ENCODE results near the gene SEC23A.
"Not testable (repeated sequence)": the region's sequence is repeated elsewhere in the genome, so short reads cannot be mapped to it uniquely, and the experiment has no call there.

Gene SEC23A

DNA sequence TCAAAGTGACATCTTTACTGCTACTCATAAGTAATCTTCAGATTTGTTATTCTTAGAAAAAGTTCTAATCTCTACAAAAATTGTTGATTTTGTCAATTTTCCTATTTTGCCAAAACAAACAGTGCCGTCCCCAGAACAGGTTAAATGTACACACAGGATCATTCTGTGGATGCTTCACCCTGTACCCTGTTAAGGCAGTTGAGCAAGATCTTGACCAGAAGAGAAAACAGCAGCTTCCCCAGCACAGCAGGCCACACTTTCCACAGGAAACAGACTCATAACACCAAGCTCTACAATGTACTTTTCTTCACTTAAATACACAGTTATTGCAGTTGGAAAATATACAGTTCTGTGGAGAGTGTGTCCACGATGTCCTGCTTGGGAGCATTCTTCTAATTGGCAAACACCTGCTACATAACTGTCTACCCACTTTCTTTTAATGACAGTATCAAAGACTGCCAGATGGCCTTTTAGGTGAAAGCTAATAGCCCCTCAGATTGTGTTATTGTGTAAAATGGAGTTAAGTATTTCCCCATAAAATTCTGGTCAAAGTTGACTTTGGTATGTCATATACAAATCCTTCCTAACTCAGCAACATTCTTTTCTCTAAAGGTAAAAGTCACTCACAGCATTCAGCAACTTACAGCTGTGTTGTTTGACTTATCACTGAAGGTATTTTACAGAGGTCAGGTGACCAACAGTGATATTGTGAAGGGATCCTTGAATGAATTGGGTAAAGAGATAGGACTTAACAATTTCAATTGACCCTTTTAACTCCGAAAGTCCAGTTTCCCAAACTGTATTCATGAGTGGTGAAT is 77.0 kb downstream of the SEC23A start:
- no peak for DNase-seq

DNA sequence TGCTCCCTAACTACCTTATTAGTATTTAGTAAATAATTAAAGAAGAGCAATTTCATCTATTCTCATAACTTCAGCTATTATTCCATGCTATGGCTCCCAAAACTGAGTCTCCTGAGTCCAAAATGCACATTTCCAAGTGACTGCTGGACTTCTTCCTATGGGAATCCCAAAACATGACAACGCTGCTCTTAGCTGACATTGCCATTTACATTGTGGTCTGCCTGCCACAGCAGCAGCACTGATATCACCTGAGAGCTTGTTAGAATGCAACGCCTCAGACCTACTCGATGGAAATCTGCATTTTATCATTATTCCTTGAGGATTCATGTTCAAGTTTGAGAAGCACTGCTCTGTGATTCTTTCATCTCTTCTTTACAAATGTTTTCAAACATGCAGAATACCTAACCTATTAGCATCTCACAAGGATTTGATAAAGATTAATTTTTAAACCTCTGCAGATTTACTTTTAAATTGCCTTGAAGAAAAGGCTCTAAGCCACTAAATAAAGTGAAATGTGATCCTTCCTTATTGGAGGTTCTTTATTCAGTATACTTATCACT is 77.7 kb downstream of the SEC23A start:
- DNase-seq: no peak

DNA sequence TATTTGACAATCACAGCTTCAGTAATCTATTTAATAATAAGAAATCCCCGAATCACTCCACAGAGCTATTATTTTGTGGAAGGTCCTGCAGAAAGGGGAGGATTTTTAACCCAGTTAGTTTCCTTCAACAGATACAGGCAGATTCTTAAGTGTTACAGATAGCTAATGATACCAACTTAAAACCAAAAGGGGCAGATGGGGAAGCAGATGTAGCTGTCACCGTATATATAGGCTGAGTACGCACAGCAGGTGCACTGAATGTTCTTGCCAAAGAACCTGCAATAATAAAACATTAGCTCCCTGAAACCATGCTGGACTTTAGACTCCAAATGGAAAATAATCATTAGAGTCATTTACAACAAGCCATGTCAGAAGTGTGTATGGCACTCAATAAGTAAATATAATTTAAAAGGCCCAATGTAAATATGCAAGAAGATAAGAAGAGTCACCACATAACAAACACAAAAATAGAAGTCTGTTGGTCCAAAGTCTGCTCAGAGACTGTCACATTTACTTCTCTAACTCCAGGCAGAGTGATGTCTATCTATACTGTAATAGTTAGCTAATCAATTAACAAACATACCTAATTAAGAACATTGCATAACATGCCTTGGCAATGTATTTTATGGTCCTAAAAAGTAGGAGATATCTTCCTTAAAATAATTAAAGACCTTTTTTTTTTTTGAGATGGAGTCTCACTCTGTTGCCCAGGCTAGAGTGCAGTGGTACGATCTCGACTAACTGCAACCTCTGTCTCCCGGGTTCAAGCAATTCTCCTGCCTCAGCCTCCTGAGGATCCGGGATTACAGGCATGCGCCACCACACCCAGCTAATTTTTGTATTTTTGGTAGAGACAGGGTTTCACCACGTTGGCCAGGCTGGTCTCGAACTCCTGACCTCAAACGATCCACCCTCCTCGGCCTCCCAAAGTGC is 78.8 kb downstream of the SEC23A start:
- DNase-seq: peak; percentile 90

DNA sequence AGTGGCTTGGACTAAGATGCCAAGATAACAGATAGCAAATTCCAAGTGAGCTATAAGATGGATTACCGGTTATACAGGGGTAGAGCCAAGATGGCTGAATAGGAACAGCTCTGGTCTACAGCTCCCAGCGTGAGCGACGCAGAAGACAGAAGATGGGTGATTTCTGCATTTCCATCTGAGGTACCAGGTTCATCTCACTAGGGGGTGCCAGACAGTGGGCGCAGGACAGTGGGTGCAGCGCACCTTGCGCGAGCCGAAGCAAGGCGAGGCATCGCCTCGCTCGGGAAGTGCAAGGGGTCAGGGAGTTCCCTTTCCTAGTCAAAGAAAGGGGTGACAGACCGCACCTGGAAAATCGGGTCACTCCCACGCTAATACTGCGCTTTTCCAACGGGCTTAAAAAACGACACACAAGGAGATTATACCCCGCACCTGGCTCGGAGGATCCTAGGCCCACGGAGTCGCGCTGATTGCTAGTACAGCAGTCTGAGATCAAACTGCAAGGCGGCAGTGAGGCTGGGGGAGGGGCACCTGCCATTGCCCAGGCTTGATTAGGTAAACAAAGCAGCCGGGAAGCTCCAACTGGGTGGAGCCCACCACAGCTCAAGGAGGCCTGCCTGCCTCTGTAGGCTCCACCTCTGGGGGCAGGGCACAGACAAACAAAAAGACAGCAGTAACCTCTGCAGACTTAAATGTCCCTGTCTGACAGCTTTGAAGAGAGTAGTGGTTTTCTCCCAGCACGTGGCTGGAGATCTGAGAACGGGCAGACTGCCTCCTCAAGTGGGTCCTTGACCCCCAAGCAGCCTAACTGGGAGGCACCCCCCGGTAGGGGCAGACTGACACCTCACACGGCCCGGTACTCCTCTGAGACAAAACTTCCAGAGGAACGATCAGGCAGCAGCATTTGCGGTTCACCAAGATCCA is 85.7 kb downstream of the SEC23A start:
- DNase-seq: not testable (repeated sequence)

DNA sequence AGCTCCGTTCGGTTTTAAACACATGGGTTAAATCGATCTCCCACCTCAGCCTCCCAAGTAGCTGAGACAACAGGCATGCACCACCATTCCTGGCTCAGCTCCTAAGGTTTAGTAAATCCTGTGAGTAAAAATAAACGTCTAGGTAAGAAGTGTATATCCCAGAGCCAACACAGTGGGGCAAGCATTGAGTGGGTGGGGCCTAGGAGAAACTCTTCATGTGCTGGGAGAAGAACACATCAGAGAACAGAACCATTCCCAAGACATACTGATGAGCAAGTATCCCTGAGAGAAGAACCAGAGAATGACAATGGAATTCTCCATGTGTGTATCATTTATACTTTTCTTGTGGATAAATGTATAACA is 86.3 kb downstream of the SEC23A start:
- no peak for DNase-seq

DNA sequence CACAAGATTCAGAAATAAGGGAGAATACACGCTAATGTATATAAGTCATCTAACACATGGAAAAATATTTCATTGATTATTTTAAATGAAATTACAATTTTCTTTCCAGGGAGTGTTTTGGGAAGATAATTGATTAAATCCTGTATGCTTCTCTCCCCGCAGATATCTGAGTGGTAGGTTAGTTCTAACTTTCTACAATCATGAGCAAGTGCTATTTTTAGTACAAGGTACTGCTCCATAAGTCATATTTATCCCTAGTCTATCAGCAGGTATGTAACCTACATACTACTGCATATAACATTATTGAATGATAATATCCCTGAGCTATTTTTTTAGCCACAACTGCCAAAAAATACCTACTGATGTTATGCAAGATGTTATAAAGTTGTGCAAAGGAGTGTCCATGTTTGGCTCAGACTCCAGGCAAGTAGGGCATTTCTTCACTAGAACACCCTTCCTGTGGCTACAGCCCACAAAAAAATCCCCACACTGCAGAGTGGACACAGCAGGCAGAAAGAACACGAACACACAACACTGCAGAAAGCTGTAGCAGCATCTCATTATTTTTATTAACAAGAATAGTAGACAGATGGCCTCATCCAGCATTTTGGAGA is 87.0 kb downstream of the SEC23A start:
- DNase-seq: no peak

DNA sequence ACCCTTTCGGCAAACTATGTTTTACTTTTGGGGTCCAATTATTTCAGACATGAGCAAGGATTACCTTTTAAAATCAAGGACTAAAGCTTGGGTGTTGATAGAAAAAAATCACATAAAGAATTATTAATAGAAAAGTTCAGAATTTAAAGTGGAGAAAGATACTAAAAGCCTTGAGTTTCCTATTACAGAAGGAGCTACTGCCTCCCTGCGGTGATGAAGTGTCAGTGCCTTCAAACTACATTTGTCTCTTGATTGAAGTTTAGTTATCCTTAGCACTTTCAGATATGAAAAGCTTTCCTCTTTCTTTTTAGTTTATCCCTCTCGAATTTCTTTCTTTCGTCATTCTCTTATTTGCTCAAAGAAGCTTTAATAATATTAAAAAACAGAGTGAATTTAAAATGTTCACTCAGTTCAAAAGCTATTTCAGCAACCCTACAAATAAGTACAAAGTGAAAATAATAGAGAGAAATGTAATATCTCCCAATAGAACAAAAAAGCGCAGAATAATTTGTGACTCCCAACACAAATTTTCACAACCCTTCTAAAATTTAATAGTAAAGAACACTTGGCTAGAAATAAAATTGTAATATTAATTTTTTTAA is 87.6 kb downstream of the SEC23A start:
- DNase-seq: peak; percentile 76

DNA sequence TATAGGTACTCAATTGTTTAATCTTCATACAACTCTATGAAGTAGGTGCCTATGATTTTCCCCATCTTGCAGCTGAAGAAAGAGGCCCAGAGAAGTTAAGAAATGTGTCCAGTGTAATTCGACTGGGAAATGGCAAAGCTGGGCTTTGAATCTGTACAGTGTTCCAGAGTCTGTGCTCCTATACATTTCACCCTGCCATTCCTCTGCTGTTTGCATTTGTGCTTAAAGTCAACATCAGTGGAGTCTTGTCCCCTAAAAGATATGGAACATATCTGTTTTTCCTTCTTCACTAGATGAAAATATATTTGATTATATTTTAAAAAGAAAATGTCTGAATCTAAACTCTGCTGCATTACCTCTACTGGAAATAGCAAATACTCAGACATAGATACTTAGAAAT is 88.6 kb downstream of the SEC23A start:
- DNase-seq: no peak

DNA sequence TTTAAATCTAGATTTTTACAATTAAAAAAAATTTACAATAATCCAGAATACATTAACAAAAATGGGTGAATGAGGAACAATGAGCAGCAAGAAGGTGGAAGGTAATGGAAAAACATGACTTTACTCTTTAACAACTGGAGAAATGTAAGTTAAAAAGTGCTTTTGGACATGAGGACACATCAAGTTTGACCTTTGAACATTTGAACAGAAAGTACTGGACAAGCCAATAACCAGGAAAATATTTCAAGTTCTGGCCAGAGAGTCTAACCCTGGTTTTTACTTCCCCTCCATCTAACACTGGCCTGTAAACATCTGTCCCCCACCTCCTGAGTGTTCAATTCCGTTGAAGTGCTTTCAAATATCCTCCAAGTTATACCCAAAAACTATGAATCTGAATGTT is 94.1 kb downstream of the SEC23A start:
- DNase-seq: not testable (repeated sequence)

DNA sequence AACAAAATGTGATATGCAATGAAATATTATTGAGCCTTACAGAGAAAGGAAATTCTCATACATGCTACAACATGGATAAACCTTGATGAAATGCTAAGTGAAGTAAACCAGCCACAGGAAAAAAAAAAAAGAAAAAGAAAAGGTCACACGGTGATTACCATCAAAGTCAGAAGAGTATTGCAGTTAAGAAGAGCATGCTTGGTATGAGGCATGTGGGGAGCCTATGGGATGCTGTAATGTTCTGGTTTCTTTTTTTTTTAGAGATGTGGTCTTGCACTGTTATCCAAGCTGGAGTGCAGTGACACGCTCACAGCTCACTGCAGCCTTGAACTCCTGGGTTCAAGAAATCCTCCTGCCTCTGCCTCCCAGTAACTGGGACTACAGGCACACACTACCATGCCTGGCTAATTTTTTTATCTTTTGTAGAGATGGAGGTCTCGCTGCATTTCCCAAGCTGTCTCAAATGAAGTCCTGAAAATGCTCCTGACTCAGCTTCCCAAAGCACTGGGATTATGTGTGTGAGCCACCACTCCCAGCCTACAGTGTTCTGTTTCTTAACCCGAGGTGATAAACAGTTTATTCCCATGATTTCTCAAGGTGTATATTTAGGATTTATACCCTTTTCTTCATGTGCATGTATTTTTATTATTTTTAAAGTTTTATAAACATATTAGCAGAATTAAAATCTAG is 96.2 kb downstream of the SEC23A start:
- no peak for DNase-seq

DNA sequence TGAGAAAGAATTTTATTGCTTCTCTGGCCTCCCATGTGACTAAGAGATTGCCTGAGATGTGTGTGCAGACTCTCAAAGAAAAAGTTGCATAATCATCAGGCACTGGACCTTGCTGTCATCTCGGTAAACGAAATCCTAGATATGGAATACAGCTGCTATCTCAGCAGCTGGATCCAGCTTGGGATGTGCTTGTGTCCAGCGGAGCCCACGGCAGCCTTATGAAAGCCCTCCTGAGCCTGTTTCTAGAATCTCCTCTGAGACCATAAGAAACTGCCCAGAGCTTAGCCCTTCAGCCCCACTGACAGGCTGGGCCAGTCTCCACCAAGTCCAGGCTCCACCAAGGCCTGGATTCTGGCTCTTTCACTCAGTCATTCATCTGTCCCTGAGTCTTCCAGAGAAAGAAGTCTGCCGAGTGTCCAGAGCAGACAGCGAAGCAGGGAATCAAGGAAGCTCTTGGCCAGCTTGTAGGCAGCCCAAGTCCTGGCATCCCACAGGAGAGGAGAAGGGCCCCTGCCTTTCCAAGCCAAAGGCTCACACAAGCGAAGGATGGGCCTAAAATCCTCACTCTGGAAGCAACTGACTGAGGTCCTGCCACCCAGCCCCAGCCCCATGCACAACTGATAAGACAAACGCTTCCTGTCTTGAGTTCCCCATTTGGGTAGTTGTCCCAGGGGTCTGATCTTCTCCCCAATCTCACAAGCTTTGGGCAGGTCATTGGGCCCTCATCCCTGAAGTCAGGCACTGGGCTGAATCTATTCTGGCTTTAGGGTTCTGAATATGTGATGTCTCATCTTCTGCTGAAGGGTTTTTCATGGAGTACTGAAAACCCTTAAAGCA is 97.8 kb downstream of the SEC23A start:
- no peak for DNase-seq

DNA sequence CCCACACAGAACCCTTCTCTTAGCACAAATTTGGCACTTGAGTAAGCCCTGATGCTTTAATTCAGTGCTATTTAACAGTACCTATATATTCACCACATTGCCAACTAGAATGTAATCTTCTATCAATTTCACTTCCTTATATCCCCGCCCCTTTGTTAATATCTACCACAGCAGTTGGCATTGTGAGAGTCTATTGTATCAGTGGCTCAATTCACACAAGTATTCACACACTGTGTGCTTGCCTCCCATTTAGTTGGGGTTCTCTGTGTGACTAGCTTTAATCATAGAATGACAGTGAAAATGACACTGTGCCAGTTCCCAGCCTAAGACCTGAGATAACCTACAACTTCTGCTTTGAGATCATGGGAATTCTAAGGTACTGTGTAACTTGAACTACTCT is 103.1 kb downstream of the SEC23A start:
- no peak for DNase-seq

DNA sequence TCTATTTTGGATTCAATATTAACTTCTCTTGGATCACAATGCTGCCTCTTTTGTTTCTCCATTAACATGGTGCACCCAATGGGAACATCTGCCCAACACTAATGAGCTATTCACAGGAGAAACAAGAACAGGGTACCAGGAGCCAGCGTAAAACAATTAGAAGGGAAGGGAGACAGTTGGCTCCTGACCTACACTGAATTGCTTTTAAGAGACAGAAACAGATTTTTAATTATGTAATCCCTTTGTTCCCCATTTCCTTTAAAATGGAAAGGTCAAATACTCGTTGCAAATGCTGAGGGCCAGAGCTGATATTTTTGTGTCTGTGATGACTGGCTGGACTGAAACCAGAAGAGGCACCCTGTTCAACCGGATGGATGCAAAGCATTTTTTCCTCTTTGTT is 108.3 kb downstream of the SEC23A start:
- DNase-seq: peak; percentile 59

DNA sequence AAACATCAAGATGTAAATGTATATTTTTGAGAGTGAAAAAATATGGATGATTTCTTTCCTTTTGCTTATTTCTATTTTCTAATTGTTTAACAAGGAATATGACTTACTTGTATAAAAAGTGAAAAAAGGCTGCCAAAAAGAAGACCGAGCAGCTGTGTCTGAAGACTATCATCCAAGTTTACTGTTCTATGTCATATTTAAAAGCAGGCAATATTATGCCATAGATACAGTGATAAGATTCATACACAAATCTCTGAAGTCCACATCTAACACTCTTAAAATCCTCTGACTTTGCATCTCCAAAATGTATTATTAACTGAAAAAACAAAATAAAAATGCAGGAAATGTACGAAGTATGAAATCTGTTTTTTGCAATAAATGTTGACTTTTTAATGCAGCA is 109.1 kb downstream of the SEC23A start:
- DNase-seq: no peak

DNA sequence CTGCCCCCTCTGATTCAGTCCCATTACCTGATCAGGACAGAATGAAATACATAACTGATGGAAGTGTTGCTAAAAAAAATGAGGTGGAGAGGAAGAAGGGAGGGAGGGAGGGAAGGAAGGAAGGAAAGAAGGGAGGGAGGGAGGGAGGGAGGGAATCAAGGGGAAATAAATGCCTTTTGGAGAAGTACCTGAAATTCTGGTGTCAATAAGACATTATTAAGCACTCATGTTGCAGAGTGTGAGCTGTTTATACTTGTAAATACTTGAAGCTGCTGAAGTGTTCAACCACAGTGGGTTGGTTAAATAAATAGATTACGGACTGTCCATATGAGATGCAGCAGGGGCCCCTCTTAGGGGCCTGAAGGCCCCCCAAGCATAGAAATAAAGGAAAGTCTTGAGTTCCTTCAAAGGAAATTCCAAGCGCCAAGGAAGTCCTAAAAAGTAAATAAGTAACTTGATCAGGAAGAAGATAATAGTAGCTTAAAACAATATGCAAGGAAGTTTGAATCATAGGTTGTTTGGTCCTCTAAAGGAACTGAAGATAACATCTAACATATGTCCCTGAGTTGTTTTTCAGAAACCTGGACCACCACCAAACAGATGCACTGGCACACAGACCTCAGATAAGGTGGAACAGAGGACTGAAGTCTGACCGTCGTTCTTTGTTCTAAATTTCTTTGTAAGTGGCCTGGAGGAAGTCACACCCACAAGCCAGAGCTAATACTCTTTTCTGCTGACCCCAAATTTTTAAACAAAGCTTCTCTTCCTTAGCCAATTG is 110.8 kb downstream of the SEC23A start:
- DNase-seq: no peak

DNA sequence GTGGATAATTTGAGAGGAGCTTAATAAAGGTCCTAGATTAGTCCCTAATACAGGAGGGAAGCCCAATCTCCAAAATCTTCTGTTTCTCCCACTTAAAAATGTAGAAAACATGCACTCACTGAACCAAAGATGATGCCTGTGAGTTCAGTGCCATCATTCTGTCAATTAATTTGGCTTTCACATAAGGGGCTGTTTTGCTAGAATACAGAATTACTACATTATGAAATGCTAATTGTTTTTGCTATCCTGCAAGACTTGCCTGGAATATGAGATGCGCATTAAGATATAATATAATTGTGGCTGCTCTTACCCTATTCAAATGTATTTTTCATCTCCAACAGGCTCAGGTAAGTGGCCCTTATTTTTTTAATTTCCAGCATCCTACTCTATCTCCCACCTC is 111.7 kb downstream of the SEC23A start:
- DNase-seq: no peak

DNA sequence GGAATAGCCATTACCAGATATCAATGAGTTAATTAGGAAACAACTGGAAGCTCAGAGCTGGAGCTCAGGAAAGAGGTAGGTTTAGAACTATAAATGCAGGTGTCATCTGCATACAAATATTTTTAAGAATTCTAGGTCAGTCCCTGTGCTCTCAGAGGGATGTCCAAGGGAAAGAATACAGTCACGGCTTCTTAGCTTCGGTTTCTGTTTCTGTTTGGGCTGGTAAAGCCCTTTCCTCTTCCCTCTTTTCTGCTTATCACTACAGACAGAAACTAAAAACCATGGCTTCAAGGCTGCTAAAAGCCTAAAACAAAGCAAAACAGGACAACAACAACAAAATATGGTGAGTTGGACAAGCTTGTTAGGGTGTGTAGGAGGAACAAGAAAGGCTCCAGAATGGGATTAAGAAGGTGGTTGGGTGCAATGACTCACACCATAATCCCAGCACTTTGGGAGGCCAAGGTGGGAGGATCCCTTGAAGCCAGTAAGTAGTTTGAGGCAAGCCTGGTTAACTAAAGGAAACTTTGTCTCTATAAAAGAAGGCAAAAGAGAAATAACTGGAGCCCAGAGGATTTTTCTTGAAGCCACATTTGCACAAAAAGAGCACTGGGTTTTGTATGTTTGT is 113.0 kb downstream of the SEC23A start:
- DNase-seq: no peak

DNA sequence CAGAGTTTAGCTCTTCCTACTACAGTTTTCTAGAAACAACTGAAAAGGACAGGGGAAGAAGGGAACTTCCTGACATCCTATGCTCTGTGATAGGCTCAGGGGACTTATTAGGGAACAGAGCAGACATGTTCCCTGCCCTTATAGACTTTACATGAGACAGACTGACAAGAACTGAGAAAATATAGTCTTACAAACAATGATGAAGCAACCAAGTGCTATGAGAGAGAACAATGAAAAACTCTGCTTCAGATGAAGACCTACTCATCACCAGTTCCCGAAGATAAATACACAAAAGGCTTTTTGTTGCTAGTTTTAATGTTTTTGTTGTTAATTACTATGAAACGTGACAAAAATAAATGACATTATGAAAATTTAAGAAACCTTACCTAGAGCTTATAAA is 115.3 kb downstream of the SEC23A start:
- no peak for DNase-seq

DNA sequence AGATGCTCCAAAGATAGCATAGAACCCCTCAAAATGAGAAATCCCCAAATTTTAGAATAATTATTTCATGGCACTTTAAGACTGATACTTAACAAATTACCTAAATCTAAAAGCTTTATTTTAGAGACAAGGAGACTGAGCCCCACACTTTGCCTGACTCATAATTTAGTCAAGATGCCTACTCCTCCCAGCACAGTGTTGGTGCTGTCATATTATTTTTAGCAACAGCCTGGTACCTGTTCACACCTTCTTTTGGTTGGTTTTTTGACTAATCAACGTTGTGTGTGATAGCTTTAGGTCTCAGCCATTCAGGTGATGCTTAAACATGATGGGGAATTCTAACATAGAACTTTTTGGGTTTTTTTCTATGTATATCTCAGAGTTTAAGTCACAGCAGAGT is 120.2 kb downstream of the SEC23A start:
- DNase-seq: no peak

Measured in NCI-H1694 treated with DMSO at 0.1 percent for 48 hours (cell line).